Keratinocyte (primary cell): ENCODE measurements around the gene EMP1. TPM values are rescaled to one million over a fixed set of nuclear protein-coding genes. Genes with fewer than 3 reads are reported as not detected.

Experiments
- DNase-seq: peaks from one replicate; pipeline ENCODE4 v3.0.0-alpha.2; 2011; ENCODE audit warnings: low read depth, missing footprints, low spot score
- FAIRE-seq: peaks from 2 replicates; lab custom pipeline; 2011; peaks lifted over from hg19 to GRCh38; lab: Jason Lieb, UNC
- H2AFZ ChIP-seq: 2 replicates; pipeline ENCODE4 v1.6.0; 2012; ENCODE audit warnings: low read length, control low read depth, inconsistent platforms; ENCODE audit not compliant: control insufficient read depth
- H3K27ac ChIP-seq: 2 replicates; pipeline ENCODE4 v1.5.1; 2011; ENCODE audit warnings: low read length; ENCODE audit not compliant: control insufficient read depth, insufficient read depth
- H3K27me3 ChIP-seq: 3 replicates; pipeline ENCODE4 v1.6.0; 2011; ENCODE audit warnings: low read length; ENCODE audit not compliant: control insufficient read depth, insufficient read depth; ENCODE audit errors: extremely low read depth
- H3K36me3 ChIP-seq, 2 experiments: 2 replicates in 1 of 2; 3 replicates in 1 of 2; pipeline ENCODE4 v1.5.1; 2011; ENCODE audit warnings: low read length in 2 of 2, mild to moderate bottlenecking in 1 of 2; ENCODE audit not compliant: control insufficient read depth in 2 of 2, insufficient read depth in 2 of 2; ENCODE audit errors: extremely low read depth in 1 of 2
- H3K4me1 ChIP-seq: 3 replicates; pipeline ENCODE4 v1.5.1; 2011; ENCODE audit warnings: low read length; ENCODE audit not compliant: control insufficient read depth, insufficient read depth; ENCODE audit errors: extremely low read depth
- H3K4me2 ChIP-seq: 3 replicates; pipeline ENCODE4 v1.6.0; 2011; ENCODE audit warnings: low read depth, low read length; ENCODE audit not compliant: control insufficient read depth, insufficient read depth; ENCODE audit errors: extremely low read depth
- H3K4me3 ChIP-seq, 3 experiments: fragments of 200-600 bp in 1 of 3; sonication (generic) in 1 of 3; 2 replicates in 2 of 3; 3 replicates in 1 of 3; pipeline ENCODE4 v1.5.1; 2011 to 2016; ENCODE audit warnings: low read length in 3 of 3, mild to moderate bottlenecking in 3 of 3, control low read depth in 2 of 3, inconsistent platforms in 1 of 3, low read depth in 1 of 3, mixed read lengths in 1 of 3, mixed run types in 1 of 3, moderate library complexity in 1 of 3; ENCODE audit not compliant: control insufficient read depth in 2 of 3, insufficient read depth in 2 of 3; ENCODE audit errors: extremely low read depth in 1 of 3
- H3K79me2 ChIP-seq: 2 replicates; pipeline ENCODE4 v1.6.0; 2012; ENCODE audit warnings: low read length; ENCODE audit not compliant: control insufficient read depth, insufficient read depth
- H3K9ac ChIP-seq: 3 replicates; pipeline ENCODE4 v1.6.0; 2011; ENCODE audit warnings: low read length; ENCODE audit not compliant: control insufficient read depth, insufficient read depth; ENCODE audit errors: extremely low read depth
- H3K9me1 ChIP-seq: 3 replicates; pipeline ENCODE4 v1.6.0; 2011; ENCODE audit warnings: low read length; ENCODE audit not compliant: control insufficient read depth, insufficient read depth; ENCODE audit errors: extremely low read depth
- H3K9me3 ChIP-seq: 2 replicates; pipeline ENCODE4 v1.5.1; 2012; ENCODE audit warnings: low read depth, low read length; ENCODE audit not compliant: control insufficient read depth
- H4K20me1 ChIP-seq: 3 replicates; pipeline ENCODE4 v1.6.0; 2011; ENCODE audit warnings: low read length; ENCODE audit not compliant: control insufficient read depth, insufficient read depth; ENCODE audit errors: extremely low read depth
- CTCF ChIP-seq, 3 experiments: IDR thresholded peaks in 1 of 3; conservative IDR thresholded peaks in 1 of 3; optimal IDR thresholded peaks in 1 of 3; 2 replicates in 2 of 3; 3 replicates in 1 of 3; pipeline versions ENCODE3 to v1.5.1; 2011; ENCODE audit warnings: low read length in 3 of 3, mild to moderate bottlenecking in 3 of 3, moderate library complexity in 2 of 3, control low read depth in 1 of 3, inconsistent platforms in 1 of 3; ENCODE audit not compliant: insufficient read depth in 2 of 3; ENCODE audit errors: extremely low read depth in 1 of 3
- EZH2 ChIP-seq: IDR thresholded peaks from one replicate; pipeline ENCODE4 v1.6.1; 2012; ENCODE audit warnings: inconsistent platforms, mild to moderate bottlenecking, low read length, moderate library complexity
- dilution Hi-C: fragments of 300-500 bp; cut with MboI; formaldehyde crosslinking; loops from one replicate; pipeline ENCODE4 v1.7.0; 2020; ENCODE audit warnings: low sequenced_read_pairs; ENCODE audit not compliant: extremely low pct_ligation_motif_present
- polyA plus RNA-seq, 5 experiments: library from polyadenylated mRNA; depleted of rRNA in 3 of 5; stranded (reverse) in 3 of 5; stranded (forward) in 1 of 5; unstranded in 1 of 5; fragments of >200 nt; gene quantifications; 1 replicate in 1 of 5; 2 replicates in 3 of 5; 3 replicates in 1 of 5; pipeline versions ENCODE4 v1.2.1 to v1.2.3, GENCODE V29; 2011 to 2012; ENCODE audit warnings: missing spikeins in 2 of 5, low read depth in 1 of 5, low replicate concordance in 1 of 5

Gene EMP1
- polyA plus RNA-seq, 1 donor (not counting 4 experiments of a cell fraction or from before 2014, with no cell fraction given): 583 TPM

DNA sequence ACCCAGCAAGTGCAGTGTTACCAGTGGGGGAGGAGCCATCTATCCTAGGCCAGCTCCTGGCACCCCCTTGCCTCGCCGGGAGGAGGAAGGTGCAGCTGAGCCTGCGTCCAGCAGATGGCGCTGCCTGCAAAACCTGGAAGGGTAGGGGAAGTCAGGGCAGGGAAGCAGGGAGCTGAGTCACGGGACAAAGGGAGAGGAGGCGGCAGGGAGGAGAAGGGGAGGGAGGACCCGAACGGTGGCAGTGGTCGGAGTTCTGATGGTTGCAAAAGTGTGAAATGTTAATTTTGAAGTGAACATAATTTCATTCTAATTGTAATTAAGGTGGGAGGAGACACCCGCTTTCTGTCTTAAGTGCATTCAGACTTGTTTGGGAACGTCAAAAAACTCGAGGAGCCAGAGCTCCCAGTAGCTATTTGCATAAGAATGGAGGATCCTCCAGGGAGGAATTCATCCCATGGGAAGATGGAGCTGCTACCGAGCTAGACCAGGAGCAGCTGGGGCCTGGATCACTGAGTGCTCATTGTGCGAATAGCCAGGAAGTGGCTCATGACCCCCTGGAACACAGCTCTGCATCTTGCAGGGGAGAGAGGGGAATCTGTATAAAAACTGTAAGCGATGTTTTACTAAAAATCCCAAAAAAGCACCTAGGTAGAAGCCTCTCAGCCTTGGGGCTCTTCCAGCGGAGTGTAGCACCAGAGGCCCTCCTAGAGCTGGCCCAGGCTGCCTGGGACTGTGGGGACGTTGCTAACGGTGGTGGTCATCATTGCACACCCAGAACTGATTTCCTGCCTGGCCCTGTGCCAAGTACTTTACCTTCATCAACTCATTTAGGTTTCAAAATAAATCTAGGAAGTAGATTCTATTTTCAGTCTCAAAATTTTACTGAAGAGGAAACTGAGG is 59.5 kb downstream of the EMP1 start:
- Histone ChIP-seq H4K20me1 (no peaks in the 10 kb centered on the region), H3K9me1 (no peaks in the 10 kb centered on the region), H3K27ac (no peak overlapping the region), H3K36me3 (no peaks in the 10 kb centered on the region), H3K4me2 (peak overlapping the region; percentile 65), H3K9me3 (no peaks in the 10 kb centered on the region), H3K9ac (no peak overlapping the region), H3K27me3 (no peaks in the 10 kb centered on the region), H3K79me2 (no peaks in the 10 kb centered on the region), H2AFZ (peak overlapping the region; percentile 73), H3K4me3 (peak overlapping the region; percentile 23 to 68 (median 58)), H3K4me1 (peaks cover 8% of the 10 kb centered on the region)
- dilution Hi-C loops: no loop called here
- TF ChIP-seq CTCF (optimal IDR thresholded peaks at IDR 0.05 in 1 of 3, IDR thresholded peaks at IDR 0.05 in 1 of 3, conservative IDR thresholded peaks at IDR 0.05 in 1 of 3; ENCODE audit: extremely low read depth in 1 of 3, insufficient read depth in 2 of 3, low read length in 3 of 3) (peak; percentile 97 to 100 (median 99)), EZH2 (no peak)
- FAIRE-seq: peak; percentile 89
- peak; percentile 72 for DNase-seq

- no peaks in the 10 kb centered on the region for H3K9me1 ChIP-seq
- H3K4me2 ChIP-seq: no peak overlapping the region
- no peaks in the 10 kb centered on the region for H3K79me2 ChIP-seq
- H3K9ac ChIP-seq: no peak overlapping the region
- no peaks in the 10 kb centered on the region for H4K20me1 ChIP-seq
- FAIRE-seq: no peak
- dilution Hi-C loops: no loop called here
- peaks cover 8% of the 10 kb centered on the region for H3K4me1 ChIP-seq
- H3K9me3 ChIP-seq: no peaks in the 10 kb centered on the region
- TF ChIP-seq CTCF (optimal IDR thresholded peaks at IDR 0.05 in 1 of 3, IDR thresholded peaks at IDR 0.05 in 1 of 3, conservative IDR thresholded peaks at IDR 0.05 in 1 of 3; ENCODE audit: extremely low read depth in 1 of 3, insufficient read depth in 2 of 3, low read length in 3 of 3) (no peak), EZH2 (no peak)
- H3K36me3 ChIP-seq: no peaks in the 10 kb centered on the region
- DNase-seq: no peak
- H3K27me3 ChIP-seq: no peaks in the 10 kb centered on the region
- no peak overlapping the region for H3K4me3 ChIP-seq
- no peak overlapping the region for H3K27ac ChIP-seq
- H2AFZ ChIP-seq: no peak overlapping the region
Observed at GRCh38 chr12:13256692-13257045, 60.1 kb downstream of the EMP1 start.
